Measurements from ENCODE around the gene PSMB10.
"Not testable (repeated sequence)": the region's sequence is repeated elsewhere in the genome, so short reads cannot be mapped to it uniquely, and the experiment has no call there.

Gene PSMB10

GRCh38 chr16:67936124-67936879, at the start of gene PSMB10:
Gene PSMB10, minus strand, starts transcription at chr16:67936850. Its CDS starts 101 bp downstream, at chr16:67936749.
- peak; percentile 68 for DNase-seq

- DNase-seq: no peak
These were observed 45.5 kb upstream of the PSMB10 start for GRCh38 chr16:67982011-67982696.

- DNase-seq: no peak
These were observed 43.5 kb upstream of the PSMB10 start, which contains the start of gene DPEP3 for GRCh38 chr16:67979955-67980678. Gene DPEP3, minus strand, starts transcription at chr16:67980499. Its CDS starts 119 bp downstream, at chr16:67980380.

GRCh38 chr16:67977469-67978227, 41.0 kb upstream of the PSMB10 start:
- DNase-seq: no peak

- no peak for DNase-seq
These were observed 40.4 kb upstream of the PSMB10 start for GRCh38 chr16:67977005-67977404.

GRCh38 chr16:67976205-67976604, 39.6 kb upstream of the PSMB10 start:
- no peak for DNase-seq

GRCh38 chr16:67975321-67976105, 38.9 kb upstream of the PSMB10 start:
- no peak for DNase-seq

- DNase-seq: not testable (repeated sequence)
These were observed 35.6 kb upstream of the PSMB10 start for GRCh38 chr16:67972285-67972684.

- no peak for DNase-seq
These were observed 34.5 kb upstream of the PSMB10 start for GRCh38 chr16:67971111-67971510.

GRCh38 chr16:67969254-67970039, 32.8 kb upstream of the PSMB10 start:
- no peak for DNase-seq

- peak; percentile 88 for DNase-seq
These were observed 32.0 kb upstream of the PSMB10 start, which contains the start of gene SLC12A4 for GRCh38 chr16:67968400-67969253. Gene SLC12A4, minus strand, starts transcription at chr16:67968637. Its CDS starts 84 bp downstream, at chr16:67968553.

- peak; percentile 29 for DNase-seq
These were observed 31.3 kb upstream of the PSMB10 start for GRCh38 chr16:67967958-67968399.

GRCh38 chr16:67967183-67967957, 30.7 kb upstream of the PSMB10 start:
- DNase-seq: peak; percentile 31

- DNase-seq: no peak
These were observed 30.0 kb upstream of the PSMB10 start for GRCh38 chr16:67966549-67967182.

- DNase-seq: no peak
These were observed 29.3 kb upstream of the PSMB10 start for GRCh38 chr16:67965668-67966548.

GRCh38 chr16:67964477-67965131, 28.0 kb upstream of the PSMB10 start:
- DNase-seq: no peak
